Right kidney (tissue), 1 donor: ENCODE results near the gene PITPNC1.
"Not testable (repeated sequence)": the region's sequence is repeated elsewhere in the genome, so short reads cannot be mapped to it uniquely, and the experiment has no call there.

Experiments
- DNase-seq: peaks from one replicate; pipeline ENCODE4 v3.0.0-alpha.2; 2016

PITPNC1 gene

DNA sequence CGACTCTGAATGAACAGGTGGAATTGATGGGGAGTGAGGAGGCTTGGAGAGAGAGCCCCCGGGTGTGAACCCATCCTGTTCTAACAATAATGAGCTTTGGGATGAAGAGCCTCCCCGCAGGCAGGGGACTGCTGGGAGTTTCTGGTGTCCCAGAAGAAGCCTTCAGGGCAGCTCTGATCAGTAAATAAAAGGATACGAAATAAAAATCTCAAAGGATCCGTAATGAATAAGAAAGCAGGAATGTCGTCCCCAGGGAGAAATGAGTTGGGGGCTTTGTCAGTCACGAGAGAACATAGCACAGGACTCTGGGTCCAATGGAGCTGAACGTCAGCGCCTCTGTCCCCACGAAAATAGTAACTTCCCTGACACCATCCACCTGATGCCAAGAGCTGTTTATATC lies 113.4 kb downstream of the PITPNC1 start:
- no peak for DNase-seq

- DNase-seq: no peak
Observed at GRCh38 chr17:67491009-67491680, 114.1 kb downstream of the PITPNC1 start.

DNA sequence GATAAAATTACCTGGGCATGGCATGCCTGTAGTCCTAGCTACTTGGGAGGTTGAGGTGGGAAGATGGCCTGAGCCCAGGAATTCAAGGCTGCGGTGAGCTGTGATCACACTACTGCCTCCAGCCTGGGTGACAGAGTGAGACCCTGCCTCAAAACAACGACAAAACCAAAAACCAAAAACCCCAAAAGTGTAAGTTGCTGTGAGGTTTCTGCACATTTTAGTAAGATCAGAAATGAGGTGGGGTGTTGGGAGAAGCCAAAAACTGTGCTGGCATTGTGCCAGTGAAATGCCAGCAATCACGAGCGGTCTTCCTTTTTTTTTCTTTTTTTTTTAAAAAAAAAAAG lies 114.6 kb downstream of the PITPNC1 start:
- no peak for DNase-seq

GRCh38 chr17:67492251-67492740 lies 115.2 kb downstream of the PITPNC1 start:
- no peak for DNase-seq

- no peak for DNase-seq
Observed at GRCh38 chr17:67492824-67493517, 115.9 kb downstream of the PITPNC1 start.

- DNase-seq: no peak
Observed at GRCh38 chr17:67493812-67494211, 116.7 kb downstream of the PITPNC1 start.

- DNase-seq: not testable (repeated sequence)
Observed at GRCh38 chr17:67495534-67495933, 118.5 kb downstream of the PITPNC1 start.

- no peak for DNase-seq
Observed at GRCh38 chr17:67496286-67496685, 119.2 kb downstream of the PITPNC1 start.

GRCh38 chr17:67499685-67500084 lies 122.6 kb downstream of the PITPNC1 start:
- DNase-seq: no peak

DNA sequence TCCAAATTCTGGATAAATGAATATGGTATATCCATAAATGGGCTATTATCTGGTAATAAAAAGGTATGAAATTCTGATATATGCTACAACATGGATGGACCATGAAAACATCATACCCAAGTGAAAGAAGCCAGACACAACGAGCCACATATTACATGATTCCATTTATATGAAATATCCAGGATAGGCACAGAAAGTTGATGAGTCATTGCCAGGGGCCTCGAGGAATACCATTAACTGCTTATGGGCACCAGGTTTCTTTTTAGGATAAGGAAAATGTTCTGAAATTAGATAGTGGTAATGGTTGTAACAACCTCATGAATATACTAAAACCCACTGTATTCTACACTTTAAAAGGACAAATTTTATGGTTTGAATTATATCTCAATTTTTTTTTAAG lies 123.2 kb downstream of the PITPNC1 start:
- DNase-seq: no peak

GRCh38 chr17:67500677-67501300 lies 123.7 kb downstream of the PITPNC1 start:
- DNase-seq: no peak

GRCh38 chr17:67502151-67502550 lies 125.1 kb downstream of the PITPNC1 start:
- no peak for DNase-seq

- no peak for DNase-seq
Observed at GRCh38 chr17:67503184-67503583, 126.1 kb downstream of the PITPNC1 start.

DNA sequence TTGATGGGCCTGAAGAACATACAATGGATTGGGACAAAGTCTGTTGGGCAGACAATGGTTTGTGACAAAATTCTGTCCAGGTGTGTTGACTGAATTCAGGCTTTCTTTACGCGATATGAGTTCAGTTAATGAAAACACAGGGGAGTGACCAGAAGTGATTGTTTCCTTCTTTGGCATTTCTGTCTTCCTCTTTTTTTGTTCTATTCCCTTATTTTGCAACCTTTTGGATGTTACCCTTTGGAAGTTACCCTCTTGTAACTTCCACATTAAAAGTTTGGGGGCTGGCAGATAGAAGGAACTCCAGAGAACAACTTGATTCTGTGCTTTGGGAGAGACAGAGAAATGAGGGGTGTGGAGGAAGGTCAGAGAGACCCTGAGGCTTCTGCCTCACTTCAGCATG lies 126.7 kb downstream of the PITPNC1 start:
- no peak for DNase-seq

GRCh38 chr17:67504182-67504581 lies 127.1 kb downstream of the PITPNC1 start:
- DNase-seq: no peak

- DNase-seq: no peak
Observed at GRCh38 chr17:67506966-67507365, 129.9 kb downstream of the PITPNC1 start.

- DNase-seq: no peak
Observed at GRCh38 chr17:67509390-67510287, 132.6 kb downstream of the PITPNC1 start.

- DNase-seq: no peak
Observed at GRCh38 chr17:67511012-67511411, 133.9 kb downstream of the PITPNC1 start.

DNA sequence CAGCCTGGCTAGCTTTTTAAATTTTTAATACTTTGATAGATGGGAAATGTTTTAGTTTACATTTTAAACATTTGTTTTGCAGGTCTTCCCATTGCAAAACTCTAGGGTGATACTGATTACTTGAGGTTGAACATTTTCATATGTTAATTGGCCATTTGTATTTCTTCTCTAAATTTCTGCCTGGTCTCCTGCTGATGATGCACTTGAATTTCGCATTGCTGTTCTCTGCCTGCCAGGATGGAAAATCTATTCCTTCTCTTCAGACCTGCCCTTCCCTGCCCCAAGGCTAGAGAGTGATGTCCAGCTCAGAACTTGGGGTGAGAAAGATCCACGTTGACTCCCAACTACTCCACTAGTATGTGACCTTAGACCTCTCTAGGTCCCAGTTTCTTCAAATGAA lies 134.7 kb downstream of the PITPNC1 start:
- DNase-seq: no peak

GRCh38 chr17:67514998-67515397 lies 137.9 kb downstream of the PITPNC1 start:
- DNase-seq: no peak

DNA sequence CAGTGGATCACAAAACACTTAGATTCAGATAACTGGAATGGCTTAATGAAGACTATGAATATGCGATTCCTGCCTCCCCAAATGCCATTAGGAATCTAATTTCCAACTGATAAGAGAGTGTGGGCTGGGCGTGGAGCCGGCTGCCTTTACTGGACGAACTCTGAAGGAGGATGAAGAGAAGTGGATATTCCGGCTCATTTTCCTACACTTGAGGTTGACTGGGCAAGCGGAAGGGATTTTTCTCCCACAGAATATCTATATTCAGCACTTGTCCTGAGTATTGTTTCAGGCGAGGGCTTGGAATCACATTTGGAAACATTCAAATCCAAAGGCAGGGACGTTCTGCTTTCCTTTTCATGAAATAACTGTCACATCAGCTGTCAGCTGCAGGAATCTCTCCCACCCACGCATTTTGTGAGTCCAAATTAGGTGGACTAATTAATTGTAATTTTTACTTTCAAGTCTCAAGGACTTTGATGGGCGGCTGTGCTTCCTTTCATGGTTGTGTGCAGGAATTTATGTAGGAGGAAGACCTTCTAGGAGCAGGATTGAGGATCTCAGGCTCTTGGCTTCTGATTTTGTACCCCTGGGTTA lies 138.5 kb downstream of the PITPNC1 start:
- no peak for DNase-seq

DNA sequence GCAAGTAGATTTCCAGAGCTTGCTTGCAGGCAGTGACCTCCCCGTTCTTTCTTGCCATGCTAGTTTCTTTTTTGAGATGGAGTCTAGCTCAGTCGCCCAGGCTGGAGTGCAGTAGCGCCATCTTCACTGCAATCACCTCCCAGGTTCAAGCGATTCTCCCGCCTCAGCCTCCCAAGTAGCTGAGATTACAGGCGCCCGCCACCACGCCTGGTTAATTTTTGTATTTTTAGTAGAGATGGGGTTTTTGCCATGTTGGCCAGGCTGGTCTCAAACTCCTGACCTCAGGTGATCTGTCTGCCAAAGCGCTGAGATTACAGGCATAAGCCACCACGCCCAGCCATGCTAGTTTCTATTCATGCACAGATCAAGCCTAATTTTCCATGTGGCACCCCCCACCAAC lies 139.5 kb downstream of the PITPNC1 start:
- DNase-seq: not testable (repeated sequence)
